GM19099 (cell line): ENCODE data around the gene PSMD4.

Experiments
- POLR2A ChIP-seq: IDR thresholded peaks from 3 replicates; pipeline ENCODE4 v1.6.1; 2011; ENCODE audit warnings: low read depth; ENCODE audit not compliant: insufficient read length; ENCODE audit errors: extremely low read depth

PSMD4 gene

GRCh38 chr1:151259351-151259750 is 4.8 kb downstream of the PSMD4 start:
- TF ChIP-seq POLR2A = no peak

DNA sequence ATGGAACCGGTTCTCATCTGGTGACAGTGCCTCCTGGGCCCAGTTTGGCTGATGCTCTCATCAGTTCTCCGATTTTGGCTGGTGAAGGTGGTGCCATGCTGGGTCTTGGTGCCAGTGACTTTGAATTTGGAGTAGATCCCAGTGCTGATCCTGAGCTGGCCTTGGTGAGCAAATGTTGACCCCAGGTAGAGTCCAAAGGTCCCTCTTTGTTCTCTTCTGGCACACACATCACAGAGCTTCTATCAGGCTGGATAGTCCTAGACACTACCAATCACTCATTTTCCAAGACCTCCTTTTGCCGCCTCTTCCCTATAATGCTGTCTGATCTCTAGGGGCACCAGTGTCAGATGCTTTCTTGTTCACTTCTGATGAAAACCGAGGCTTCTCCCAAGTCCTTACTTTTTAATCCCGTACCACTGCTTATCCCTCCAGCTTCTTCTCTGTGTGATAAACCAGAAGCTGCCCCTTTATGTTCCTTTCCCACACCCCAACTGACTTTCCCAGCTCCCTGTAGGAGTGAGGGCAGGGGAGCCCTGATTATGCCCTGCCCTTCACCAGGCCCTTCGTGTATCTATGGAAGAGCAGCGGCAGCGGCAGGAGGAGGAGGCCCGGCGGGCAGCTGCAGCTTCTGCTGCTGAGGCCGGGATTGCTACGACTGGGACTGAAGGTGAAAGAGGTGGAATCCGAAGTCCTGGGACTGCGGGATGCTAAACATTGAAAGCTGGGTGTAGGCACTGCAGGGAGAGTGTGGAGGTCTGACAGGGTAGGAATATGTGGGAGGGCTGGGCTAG is 11.1 kb downstream of the PSMD4 start:
- no peak for TF ChIP-seq POLR2A

DNA sequence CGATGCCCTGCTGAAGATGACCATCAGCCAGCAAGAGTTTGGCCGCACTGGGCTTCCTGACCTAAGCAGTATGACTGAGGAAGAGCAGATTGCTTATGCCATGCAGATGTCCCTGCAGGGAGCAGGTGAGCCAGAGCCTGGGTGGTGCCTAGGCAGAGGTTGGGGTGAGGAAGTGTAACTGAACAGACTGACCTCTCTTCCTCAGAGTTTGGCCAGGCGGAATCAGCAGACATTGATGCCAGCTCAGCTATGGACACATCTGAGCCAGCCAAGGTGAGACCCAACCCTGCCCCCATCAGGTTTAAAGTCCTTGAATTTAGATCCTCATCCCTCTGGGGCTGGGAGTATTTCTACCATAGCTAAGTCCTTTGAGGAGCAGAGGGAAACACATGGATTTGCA is 11.8 kb downstream of the PSMD4 start:
- TF ChIP-seq POLR2A = no peak

- TF ChIP-seq POLR2A = no peak
Measured at GRCh38 chr1:151266821-151267220, 12.3 kb downstream of the PSMD4 start.

GRCh38 chr1:151267760-151268159 is 13.2 kb downstream of the PSMD4 start:
- no peak for TF ChIP-seq POLR2A

GRCh38 chr1:151273924-151274466 is 19.5 kb downstream of the PSMD4 start:
- TF ChIP-seq POLR2A = no peak

DNA sequence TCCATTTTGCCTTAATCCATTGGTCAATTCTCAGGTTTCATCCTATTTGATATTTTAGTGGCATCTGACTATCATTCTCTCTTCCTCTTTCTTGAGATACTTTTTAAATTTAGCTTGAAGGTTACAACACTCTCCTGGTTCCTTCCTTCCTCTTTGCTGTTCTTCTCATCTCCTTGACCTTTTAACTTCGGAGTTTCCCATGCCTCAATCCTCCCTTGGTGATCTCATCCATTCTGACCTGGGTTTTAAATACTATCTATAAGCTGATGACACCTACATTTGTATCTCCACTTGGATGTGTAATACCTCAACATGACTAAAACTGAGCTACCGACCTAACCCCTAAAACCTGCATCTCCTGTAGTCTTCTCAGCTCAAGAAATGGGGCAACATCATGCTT is 22.7 kb downstream of the PSMD4 start:
- TF ChIP-seq POLR2A = no peak

GRCh38 chr1:151281225-151281968 is 26.9 kb downstream of the PSMD4 start:
- peak; percentile 60 for TF ChIP-seq POLR2A

DNA sequence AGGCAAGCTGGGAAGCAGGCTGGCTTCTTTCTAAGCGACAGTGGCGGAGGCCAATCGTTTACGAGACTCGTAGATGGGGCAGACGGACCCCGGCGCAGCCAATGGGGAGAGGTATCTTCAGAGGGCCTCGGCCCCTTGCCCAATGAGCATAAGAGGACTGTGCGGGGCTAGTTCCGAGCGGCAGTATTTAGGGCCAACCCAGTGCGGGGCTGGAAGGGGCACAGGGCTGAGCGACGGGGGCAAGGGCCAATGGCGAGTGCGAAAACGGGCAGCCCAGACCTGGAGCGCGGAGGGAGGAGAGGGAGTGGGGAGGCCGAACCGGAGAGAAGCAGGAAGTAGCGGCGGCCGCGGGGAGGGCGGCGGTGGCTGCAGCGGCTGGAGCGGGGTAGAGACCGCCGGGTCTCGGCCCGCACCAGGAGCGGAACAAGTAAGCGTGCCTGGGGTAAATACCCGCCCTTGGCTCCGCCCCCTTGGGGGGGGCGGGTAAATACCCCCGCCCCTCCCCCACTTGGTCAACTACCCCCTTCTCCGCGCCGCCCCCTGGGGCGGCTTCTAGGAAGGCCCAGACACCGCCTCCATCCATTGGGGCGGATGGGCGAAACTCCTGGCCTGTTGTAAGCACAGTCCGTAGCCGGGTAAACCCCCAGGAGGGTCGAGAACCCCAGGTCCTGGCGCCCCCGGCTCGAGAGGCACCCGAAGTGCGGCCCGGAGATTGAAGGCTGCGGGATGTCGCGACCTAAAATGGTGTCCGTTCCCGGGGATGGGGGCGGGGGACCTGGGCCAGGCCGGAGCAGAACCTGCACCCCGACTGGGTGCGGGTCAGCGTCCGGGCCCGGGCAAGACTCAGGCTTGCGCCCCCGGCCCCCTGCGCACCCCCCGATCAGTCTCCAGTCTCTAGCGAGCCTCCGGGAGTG is 27.7 kb downstream of the PSMD4 start, which contains the start of gene ZNF687:
ZNF687 (plus strand) TSS at position 331 of the 914 bp plus-strand sequence. CDS start 3,993 bp downstream, outside the sequence.
- TF ChIP-seq POLR2A = peak; percentile 71

- no peak for TF ChIP-seq POLR2A
Measured at GRCh38 chr1:151282883-151283725, 28.6 kb downstream of the PSMD4 start.

GRCh38 chr1:151284013-151284577 is 29.6 kb downstream of the PSMD4 start:
- TF ChIP-seq POLR2A = no peak

DNA sequence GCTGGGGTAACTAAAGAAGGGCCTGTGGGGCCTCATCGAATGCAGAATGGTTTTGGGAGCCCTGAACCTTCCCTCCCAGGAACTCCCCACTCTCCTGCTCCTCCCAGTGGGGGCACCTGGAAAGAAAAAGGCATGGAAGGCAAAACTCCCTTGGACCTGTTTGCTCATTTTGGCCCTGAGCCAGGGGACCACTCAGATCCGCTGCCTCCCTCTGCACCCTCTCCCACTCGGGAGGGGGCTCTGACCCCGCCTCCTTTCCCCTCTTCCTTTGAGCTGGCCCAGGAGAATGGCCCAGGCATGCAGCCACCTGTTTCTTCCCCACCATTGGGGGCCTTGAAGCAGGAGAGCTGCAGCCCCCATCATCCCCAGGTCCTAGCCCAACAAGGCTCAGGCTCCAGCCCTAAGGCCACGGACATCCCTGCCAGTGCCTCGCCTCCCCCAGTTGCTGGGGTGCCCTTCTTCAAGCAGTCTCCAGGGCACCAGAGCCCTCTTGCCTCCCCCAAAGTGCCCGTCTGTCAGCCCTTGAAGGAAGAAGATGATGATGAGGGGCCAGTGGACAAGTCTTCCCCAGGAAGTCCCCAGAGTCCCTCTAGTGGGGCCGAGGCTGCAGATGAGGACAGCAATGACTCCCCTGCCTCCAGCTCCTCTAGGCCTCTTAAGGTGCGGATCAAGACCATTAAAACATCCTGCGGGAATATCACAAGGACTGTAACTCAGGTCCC is 32.2 kb downstream of the PSMD4 start:
- no peak for TF ChIP-seq POLR2A

- TF ChIP-seq POLR2A = no peak
Measured at GRCh38 chr1:151287341-151287699, 32.8 kb downstream of the PSMD4 start.
